NOMO-1 (cell line): Measurements from ENCODE around the gene PRKAR1B.
"Not testable (repeated sequence)": the region's sequence is repeated elsewhere in the genome, so short reads cannot be mapped to it uniquely, and the experiment has no call there.

Experiments
- DNase-seq, 2 experiments: peaks; one replicate each; lab custom pipeline; 2025; ENCODE audit not compliant: unreplicated experiment in 2 of 2; lab: John Stamatoyannopoulos, UW

PRKAR1B gene

GRCh38 chr7:672891-673290, 54.2 kb downstream of the PRKAR1B start:
- no peak for DNase-seq

DNA sequence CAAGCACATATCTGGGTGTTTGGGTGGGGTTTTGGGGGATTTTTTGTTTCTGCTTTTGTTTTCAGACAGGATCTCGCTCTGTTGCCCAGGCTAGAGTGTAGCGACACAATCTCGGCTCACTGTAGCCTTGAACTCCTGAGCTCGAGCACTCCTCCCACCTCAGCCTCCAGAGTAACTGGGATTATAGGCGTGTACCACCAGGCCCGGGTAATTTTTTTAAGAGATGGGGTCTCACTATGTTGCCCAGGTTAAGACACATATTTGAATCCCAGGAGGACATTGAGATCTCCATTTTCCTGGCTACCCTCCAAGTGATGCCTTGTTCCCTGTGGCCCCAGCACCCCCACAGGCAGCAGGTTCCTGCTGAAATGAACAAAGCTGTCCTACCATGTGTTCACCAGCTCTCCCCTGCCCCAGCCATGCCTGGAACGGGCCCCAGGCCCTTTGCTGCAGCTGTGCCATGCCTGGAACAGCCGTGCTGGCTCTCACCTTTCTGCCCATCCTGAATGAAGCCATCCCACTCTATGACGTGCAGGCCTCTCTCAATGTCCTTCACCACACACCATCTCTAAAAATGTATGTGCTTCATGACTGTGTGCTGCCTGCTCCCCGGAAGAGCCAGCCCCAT, 55.6 kb downstream of the PRKAR1B start:
- DNase-seq: no peak

- no peak for DNase-seq
Measured at GRCh38 chr7:670501-671390, 56.3 kb downstream of the PRKAR1B start.

DNA sequence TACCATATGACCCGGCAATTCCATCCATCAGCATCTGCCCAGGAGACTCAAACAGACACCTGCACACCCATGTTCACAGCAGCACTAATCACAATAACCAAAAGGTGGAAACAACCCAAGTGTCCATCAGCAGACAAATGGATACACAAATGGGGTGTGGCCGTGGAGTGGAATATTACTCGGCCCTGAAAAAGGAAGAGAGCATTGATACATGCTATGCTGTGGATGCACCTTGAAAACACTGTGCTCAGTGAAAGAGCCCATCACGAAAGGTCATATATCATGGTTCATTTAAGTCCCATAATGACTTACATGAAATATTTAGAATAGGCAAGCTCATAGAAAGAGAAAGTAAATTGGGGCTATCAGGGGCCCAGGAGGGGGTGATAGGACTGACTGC, 58.1 kb downstream of the PRKAR1B start:
- no peak for DNase-seq

GRCh38 chr7:668139-668931, 58.7 kb downstream of the PRKAR1B start:
- no peak for DNase-seq

- no peak for DNase-seq
Measured at GRCh38 chr7:666454-667292, 60.4 kb downstream of the PRKAR1B start.

DNA sequence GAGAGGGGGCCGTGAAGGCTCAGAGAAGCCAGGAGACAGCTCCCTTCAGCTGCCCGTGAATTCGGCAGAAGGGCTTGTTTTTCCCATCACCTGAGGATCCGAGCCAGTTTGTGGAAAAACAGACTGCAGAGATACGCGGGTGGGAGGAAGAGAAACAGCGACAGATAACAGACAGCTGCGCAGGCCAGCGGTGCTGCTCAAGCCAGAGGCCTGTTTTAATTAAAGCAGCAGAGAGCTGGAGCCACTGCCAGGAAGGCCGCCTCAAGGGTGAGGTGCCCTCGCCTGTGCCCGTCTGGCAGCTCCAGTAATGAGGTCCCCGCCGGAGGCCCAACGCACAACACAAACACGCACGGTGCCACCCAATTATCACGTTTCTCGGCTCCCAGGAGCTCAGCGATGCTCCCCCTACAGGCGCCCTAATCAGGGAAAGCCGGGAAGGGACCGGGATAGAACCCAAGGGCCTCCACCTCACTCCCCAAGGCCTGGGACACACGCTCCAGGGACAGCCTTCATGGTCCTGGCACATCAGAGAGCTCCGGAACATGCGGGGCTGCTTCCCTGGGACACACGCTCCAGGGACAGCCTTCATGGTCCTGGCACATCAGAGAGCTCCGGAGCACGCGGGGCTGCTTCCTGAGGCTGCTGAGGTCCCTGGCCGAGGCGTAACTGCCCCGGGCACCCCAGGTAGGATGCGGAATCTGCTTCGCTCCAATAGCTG, 61.2 kb downstream of the PRKAR1B start:
- no peak for DNase-seq

DNA sequence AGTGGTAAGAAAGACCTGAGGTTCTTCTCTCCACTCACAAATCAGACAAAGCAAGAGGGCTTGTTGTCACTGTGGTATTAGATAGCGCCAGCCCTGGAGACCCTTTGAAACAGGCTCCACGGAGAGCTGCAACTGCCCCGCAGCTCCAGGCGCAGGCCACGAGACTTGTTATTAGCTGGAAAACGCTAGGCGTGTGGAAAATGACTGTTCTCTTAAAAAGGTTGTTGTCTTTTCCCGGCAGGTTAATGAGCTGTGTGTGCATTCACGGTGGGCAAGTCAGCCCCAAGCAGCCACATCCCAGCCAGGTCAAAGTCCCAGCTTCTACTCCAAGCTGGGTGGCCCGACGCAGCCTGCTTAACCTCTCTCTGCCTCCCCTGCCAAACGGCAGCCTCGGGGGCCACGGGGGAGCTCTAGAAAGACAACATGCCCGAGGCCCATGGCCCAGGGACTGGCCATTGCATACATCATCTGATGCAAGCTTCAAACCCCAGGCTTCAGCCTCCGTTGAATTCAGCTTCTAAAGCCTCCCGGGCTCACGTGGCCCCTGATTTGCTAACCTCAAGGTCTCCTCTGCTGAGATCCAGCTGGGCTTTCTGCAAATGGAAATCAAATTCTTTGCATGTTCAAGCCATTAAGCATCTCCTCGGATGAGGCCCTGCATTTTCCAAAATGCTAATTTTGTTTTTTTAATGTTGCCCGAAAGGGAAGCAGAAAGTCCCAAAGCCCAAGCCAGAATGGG, 61.9 kb downstream of the PRKAR1B start:
- DNase-seq: no peak

DNA sequence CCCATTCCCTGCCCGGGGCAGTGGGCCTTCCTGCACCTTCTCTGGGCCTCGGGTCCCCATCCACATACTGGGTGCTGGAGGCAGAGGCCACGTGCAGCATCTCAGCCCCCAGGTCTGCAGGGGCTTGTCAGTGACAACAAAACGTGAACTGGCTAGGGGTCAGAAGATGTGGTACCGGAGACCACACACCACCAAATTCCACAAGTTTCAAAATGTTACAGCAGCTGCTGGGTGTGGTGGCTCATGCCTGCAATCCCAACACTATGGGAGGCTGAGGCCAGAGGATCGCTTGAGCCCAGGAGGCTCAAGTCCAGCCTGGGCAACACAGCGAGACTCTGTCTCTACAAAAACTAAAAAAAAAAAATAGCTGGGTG, 62.7 kb downstream of the PRKAR1B start:
- DNase-seq: no peak

DNA sequence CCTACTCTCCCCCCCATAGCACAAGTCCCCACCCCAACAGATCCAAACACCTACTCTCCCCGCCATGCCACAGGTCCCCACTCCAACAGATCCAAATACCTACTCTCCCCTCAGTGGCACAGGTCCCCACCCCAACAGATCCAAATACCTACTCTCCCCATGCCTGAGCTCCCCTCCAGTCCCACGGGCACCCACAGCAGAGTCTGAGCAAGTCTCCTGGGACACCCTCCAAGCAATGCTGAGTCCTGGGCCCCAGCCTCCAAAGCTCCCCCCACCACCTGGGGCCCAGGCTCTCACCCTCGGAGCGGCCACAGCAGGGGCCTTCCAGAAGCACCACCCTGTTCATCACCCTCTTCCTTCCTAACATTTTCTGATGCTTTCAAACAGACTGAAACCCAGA, 64.5 kb downstream of the PRKAR1B start:
- DNase-seq: no peak

DNA sequence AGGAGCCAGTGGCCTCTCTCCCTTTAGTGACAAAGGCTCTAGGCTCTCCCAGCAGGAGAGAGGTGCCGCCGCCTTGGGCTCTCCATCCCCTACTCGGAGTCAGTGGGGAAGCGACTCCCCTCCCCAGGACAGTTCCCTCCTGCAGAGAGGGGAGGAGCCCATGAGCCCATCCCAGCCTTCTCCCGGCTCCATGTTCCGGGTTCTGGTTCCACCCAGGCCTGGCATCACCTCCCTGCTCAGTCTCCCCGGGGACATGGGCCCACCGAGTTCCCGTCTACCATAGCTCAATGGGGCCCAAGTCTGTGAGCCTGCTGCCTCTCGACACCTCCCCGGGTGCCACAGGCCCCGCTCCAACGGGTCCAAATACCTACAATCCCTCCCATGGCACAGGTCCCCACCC, 67.1 kb downstream of the PRKAR1B start:
- DNase-seq: no peak

DNA sequence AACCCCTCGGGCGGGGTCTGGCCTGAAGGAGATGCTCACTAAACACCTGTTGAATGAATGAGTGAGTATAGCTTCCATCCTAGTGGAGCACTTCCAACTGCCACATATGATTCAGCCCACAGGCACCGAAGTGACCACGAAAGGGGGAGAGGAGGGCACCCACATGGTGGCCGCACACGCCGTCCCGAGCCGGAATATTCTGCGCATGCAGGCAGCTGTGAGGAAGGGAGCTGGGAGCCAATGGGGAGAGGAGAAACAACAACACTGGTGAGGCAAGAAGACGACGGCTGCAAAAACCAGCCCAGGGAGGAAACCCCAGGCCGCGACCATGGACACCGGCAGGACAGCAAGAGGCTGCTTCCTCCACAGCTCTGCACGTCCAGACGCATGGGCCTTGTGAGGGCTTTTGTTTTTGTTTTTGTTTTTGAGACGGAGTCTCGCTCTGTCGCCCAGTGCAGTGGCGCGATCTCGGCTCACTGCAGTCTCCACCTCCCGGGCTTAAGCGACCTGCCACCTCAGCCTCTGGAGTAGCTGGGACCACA, 67.7 kb downstream of the PRKAR1B start:
- no peak for DNase-seq

- DNase-seq: peak; percentile 40 to 52
Measured at GRCh38 chr7:657565-658119, 69.4 kb downstream of the PRKAR1B start.

GRCh38 chr7:657010-657409, 70.1 kb downstream of the PRKAR1B start:
- DNase-seq: not testable (repeated sequence)

DNA sequence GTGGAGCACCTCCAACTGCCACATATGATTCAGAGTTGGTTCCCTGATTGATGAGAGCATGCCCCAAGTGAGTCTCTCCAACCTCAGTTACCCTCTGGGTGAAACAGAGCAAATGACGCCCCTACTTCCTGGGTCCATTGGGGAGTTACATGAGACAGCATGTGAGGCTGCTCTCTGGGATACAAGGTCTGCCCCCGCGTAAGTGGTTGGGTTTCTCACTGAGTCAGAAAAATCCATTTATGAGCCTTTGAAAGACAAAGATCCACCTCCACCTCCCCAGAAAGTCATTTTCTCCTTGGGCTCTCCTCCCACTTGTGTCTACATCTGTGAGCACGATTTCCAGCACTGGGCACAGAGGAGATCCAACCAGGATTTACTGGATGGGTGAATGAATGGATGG, 71.3 kb downstream of the PRKAR1B start:
- DNase-seq: no peak

- no peak for DNase-seq
Measured at GRCh38 chr7:653829-654764, 73.0 kb downstream of the PRKAR1B start.

GRCh38 chr7:652881-653280, 74.2 kb downstream of the PRKAR1B start:
- no peak for DNase-seq

GRCh38 chr7:652167-652566, 74.9 kb downstream of the PRKAR1B start:
- not testable (repeated sequence) for DNase-seq
